AG04450 (cell line): ENCODE measurements around the gene STARD13. TPM values are rescaled to one million over a fixed set of nuclear protein-coding genes. Genes with fewer than 3 reads are reported as not detected.

ENCODE experiments used
- CTCF ChIA-PET: fragments of 300-600, 350-600 bp; formaldehyde crosslinking; extraction: SDS; loops from one replicate; lab custom pipeline; 2022; ENCODE audit warnings: antibody characterized with exemption, inconsistent platforms; lab: Charles Lee
- POLR2A ChIA-PET: fragments of 350-600 bp; formaldehyde crosslinking; extraction: SDS; loops from one replicate; lab custom pipeline; 2021; ENCODE audit warnings: antibody characterized with exemption, inconsistent platforms; lab: Yijun Ruan, JAX
- DNase-seq: peaks from one replicate; pipeline ENCODE4 v3.0.0-alpha.2; 2011; ENCODE audit warnings: low read depth, low spot score
- H3K27ac ChIP-seq: one replicate; pipeline ENCODE4 v1.5.1; 2012; ENCODE audit warnings: low read depth, low read length, control low read depth
- H3K27me3 ChIP-seq: one replicate; pipeline ENCODE4 v1.6.0; 2012; ENCODE audit warnings: low read length; ENCODE audit not compliant: control insufficient read depth, insufficient read depth
- H3K4me3 ChIP-seq: 2 replicates; pipeline ENCODE4 v1.5.1; 2011; ENCODE audit warnings: mild to moderate bottlenecking, low read depth, low read length, control low read depth
- H3K9me3 ChIP-seq: 2 replicates; pipeline ENCODE4 v1.5.1; 2012; ENCODE audit warnings: low read length; ENCODE audit not compliant: control insufficient read depth, insufficient read depth
- CTCF ChIP-seq: IDR thresholded peaks from 2 replicates; pipeline ENCODE4 v1.5.1; 2011; ENCODE audit warnings: low read depth, low read length, control low read depth, inconsistent platforms
- polyA plus RNA-seq: library from polyadenylated mRNA; depleted of rRNA; stranded (reverse); fragments of >200 nt; gene quantifications from 2 replicates; pipeline ENCODE4 v1.2.3, GENCODE V29; 2011

Gene STARD13
- polyA plus RNA-seq, 1 experiment = 27.7 TPM

DNA sequence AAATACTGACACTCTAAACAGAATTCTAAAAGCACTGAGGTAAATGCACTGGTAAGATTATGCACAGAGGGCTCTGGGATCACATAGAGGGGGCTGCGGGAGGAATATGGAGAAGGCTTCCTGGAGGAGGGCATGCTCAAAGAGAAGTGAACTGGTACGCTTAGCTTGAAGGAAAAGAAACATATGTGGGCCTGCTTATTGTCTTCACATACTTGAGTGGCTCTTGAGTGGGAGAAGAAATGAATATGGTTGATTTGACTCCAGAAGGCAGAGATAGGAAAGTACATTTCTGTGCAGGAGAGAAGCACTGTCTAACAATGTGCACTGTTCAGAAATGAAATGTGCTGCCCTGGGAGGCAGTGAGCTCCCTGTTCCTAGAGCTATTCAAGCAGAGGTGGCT lies 178.2 kb downstream of the STARD13 start:
- Histone ChIP-seq H3K27me3 (no peaks in the 10 kb centered on the region), H3K4me3 (no peak overlapping the region), H3K9me3 (no peaks in the 10 kb centered on the region), H3K27ac (peak overlapping the region; percentile 21)
- TF ChIP-seq CTCF = no peak
- no peak for DNase-seq
- CTCF ChIA-PET = interaction anchor here (1.0 kb wide), 1 partner anchor 404 kb away, joined by 3 read pairs; no protein-coding TSS in a partner anchor
- POLR2A ChIA-PET = interaction anchor here (0.8 kb wide), 1 partner anchor 19 kb away, joined by 5 read pairs; no protein-coding TSS in a partner anchor

DNA sequence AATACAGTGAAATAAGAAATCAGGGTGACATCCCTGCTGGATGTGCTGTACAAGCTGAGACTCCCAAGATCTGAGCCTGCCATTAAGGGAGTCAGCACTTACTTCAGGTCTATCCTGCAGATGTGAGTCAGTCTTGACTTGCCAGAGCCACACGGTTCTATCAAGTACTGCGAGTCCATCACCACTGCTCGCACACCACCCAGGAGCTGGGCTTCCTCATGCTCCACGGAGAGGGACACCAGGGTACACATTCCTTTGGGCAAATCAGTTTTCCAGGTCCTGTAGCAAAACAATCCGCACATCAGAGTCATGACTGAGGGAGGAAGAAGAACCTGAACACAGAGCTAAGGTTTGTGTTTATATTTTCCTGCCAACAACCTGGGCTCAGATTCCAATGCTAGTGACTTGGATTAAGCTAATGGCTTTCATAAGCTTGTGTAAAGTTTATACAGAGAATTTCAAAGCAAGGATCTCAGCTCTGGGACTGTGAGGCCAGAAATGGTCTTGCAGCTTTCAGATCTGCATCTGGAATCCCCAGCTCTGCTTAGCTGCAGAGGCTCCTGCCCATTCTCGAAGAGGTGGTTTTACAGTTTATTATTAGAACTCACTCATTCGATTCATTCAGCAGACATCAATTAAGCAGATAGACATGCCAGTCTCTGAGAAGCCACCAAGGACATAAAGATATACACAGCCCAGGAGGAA lies 178.7 kb downstream of the STARD13 start:
- TF ChIP-seq CTCF = no peak
- Histone ChIP-seq H3K27ac (peak overlapping the region; percentile 21), H3K27me3 (no peaks in the 10 kb centered on the region), H3K9me3 (no peaks in the 10 kb centered on the region), H3K4me3 (no peak overlapping the region)
- ChIA-PET CTCF (no interaction called here), POLR2A (interaction anchor here (0.8 kb wide), 1 partner anchor 20 kb away, joined by 5 read pairs; no protein-coding TSS in a partner anchor)
- DNase-seq = no peak

DNA sequence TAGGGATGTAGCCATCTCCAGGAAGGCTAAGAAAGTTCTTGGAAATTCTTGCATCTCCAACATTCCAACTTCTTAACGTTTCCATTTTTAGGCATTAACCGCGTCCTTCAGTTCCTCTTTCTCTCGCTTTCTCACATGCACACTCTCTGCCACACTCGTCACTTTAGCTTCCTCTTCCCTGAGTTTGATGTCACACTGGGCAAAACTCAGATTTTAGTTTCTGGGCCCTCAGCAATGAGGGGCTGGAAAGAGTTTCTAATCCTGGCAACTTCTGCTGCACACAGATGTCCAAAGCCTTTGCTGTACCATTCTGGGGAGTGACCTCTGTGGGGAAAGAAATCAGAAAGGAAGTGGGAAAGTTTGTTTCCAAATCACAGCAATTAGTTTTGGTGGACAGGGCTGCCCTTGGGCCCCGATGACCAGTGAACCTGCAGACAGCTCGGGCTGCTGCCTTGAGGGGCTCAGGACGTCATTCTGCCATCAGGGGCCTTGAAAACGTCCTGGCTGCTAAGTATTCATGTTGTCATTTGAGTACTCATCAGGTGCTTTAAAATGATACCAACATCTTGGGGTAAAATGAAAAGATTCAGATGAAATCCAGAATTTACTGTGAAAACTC lies 180.1 kb downstream of the STARD13 start:
- Histone ChIP-seq H3K9me3 (no peaks in the 10 kb centered on the region), H3K27ac (no peak overlapping the region), H3K27me3 (no peaks in the 10 kb centered on the region), H3K4me3 (no peak overlapping the region)
- DNase-seq = no peak
- no peak for TF ChIP-seq CTCF
- POLR2A ChIA-PET = no interaction called here
- CTCF ChIA-PET = no interaction called here

DNA sequence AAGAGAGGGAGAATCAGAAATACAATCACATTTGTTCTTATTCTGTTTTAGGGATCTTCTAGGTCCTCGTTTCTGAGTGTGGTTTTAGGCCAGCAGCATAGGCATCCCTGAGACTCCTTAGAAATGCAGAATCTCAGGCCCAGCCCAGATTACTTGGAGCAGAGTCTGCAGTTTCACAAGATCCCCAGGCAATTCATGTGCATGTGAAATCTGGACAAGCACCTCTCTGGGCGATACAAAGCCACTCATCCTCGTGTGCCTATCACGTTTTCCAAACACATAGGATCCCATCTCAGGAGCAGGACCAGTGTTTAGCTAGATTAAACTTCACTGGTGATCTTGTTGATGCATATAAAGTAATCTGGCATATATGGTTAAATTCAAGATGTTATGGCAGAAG lies 182.1 kb downstream of the STARD13 start:
- ChIA-PET CTCF (no interaction called here), POLR2A (no interaction called here)
- TF ChIP-seq CTCF = no peak
- no peaks in the 10 kb centered on the region for H3K9me3 ChIP-seq
- H3K27ac ChIP-seq = no peak overlapping the region
- no peaks in the 10 kb centered on the region for H3K27me3 ChIP-seq
- H3K4me3 ChIP-seq = no peak overlapping the region
- no peak for DNase-seq

- no peak for DNase-seq
- ChIA-PET CTCF (no interaction called here), POLR2A (no interaction called here)
- no peaks in the 10 kb centered on the region for H3K9me3 ChIP-seq
- no peak overlapping the region for H3K27ac ChIP-seq
- H3K4me3 ChIP-seq = no peak overlapping the region
- no peak for TF ChIP-seq CTCF
- no peaks in the 10 kb centered on the region for H3K27me3 ChIP-seq
Observed at GRCh38 chr13:33101835-33102234, 183.7 kb downstream of the STARD13 start.
